Measurements from ENCODE around the gene TP53TG5. TPM values are rescaled to one million over a fixed set of nuclear protein-coding genes. Genes with fewer than 3 reads are reported as not detected.
"Not testable (repeated sequence)": the region's sequence is repeated elsewhere in the genome, so short reads cannot be mapped to it uniquely, and the experiment has no call there.

TP53TG5 gene
- total RNA-seq, 1 donor from 2014 or later: 0.12 TPM

GRCh38 chr20:45355209-45356084, 22.7 kb downstream of the TP53TG5 start:
- Mint-ChIP-seq H3K9me3 (no peaks in the 10 kb centered on the region), H3K4me3 (peak overlapping the region; percentile 82), H3K27me3 (no peaks in the 10 kb centered on the region), H3K4me1 (peaks cover 57% of the 10 kb centered on the region), H3K27ac (peak overlapping the region; percentile 96), H3K36me3 (ENCODE audit: low read depth) (no peaks in the 10 kb centered on the region)
- intact Hi-C loops (cut with micrococcal nuclease): loop anchor here (2.0 to 5.0 kb wide), 4 partner anchors 37 to 437 kb away; partner anchors contain the start of genes DNTTIP1 and WFDC3
- peak; percentile 76 for DNase-seq

GRCh38 chr20:45354423-45355208, 23.5 kb downstream of the TP53TG5 start:
- H3K27ac Mint-ChIP-seq: peak overlapping the region; percentile 96
- H3K4me1 Mint-ChIP-seq: peaks cover 59% of the 10 kb centered on the region
- H3K27me3 Mint-ChIP-seq: no peaks in the 10 kb centered on the region
- intact Hi-C loops (cut with micrococcal nuclease): loop anchor here (2.0 to 5.0 kb wide), 4 partner anchors 36 to 438 kb away; partner anchors contain the start of genes DNTTIP1 and WFDC3
- H3K9me3 Mint-ChIP-seq: no peaks in the 10 kb centered on the region
- H3K4me3 Mint-ChIP-seq: peak overlapping the region; percentile 82
- no peaks in the 10 kb centered on the region for H3K36me3 Mint-ChIP-seq (ENCODE audit: low read depth)
- no peak for DNase-seq

GRCh38 chr20:45353746-45354145, 24.4 kb downstream of the TP53TG5 start:
- no peaks in the 10 kb centered on the region for H3K9me3 Mint-ChIP-seq
- intact Hi-C loops (cut with micrococcal nuclease): loop anchor here (2.0 kb wide), 3 partner anchors 35 to 399 kb away; no protein-coding TSS in a partner anchor
- H3K27me3 Mint-ChIP-seq: no peaks in the 10 kb centered on the region
- no peak for DNase-seq
- peak overlapping the region; percentile 82 for H3K4me3 Mint-ChIP-seq
- H3K4me1 Mint-ChIP-seq: peaks cover 56% of the 10 kb centered on the region
- peak overlapping the region; percentile 96 for H3K27ac Mint-ChIP-seq
- no peaks in the 10 kb centered on the region for H3K36me3 Mint-ChIP-seq (ENCODE audit: low read depth)

GRCh38 chr20:45352729-45353128, 25.4 kb downstream of the TP53TG5 start:
- Mint-ChIP-seq H3K4me3 (no peak overlapping the region), H3K9me3 (no peaks in the 10 kb centered on the region), H3K27ac (no peak overlapping the region), H3K4me1 (peaks cover 51% of the 10 kb centered on the region), H3K36me3 (ENCODE audit: low read depth) (peaks cover 1% of the 10 kb centered on the region), H3K27me3 (no peaks in the 10 kb centered on the region)
- intact Hi-C loops (cut with micrococcal nuclease): no loop called here
- DNase-seq: no peak

GRCh38 chr20:45350795-45351194, 27.3 kb downstream of the TP53TG5 start:
- H3K4me3 Mint-ChIP-seq; H3K27me3 Mint-ChIP-seq; intact Hi-C loops (cut with micrococcal nuclease); H3K27ac Mint-ChIP-seq; DNase-seq; H3K9me3 Mint-ChIP-seq: not testable (repeated sequence)
- H3K36me3 Mint-ChIP-seq (ENCODE audit: low read depth): peaks cover 15% of the 10 kb centered on the region
- H3K4me1 Mint-ChIP-seq: peaks cover 56% of the 10 kb centered on the region

GRCh38 chr20:45350217-45350616, 27.9 kb downstream of the TP53TG5 start:
- H3K4me1 Mint-ChIP-seq: peaks cover 56% of the 10 kb centered on the region
- no peak for DNase-seq
- H3K27ac Mint-ChIP-seq: no peak overlapping the region
- H3K4me3 Mint-ChIP-seq: no peak overlapping the region
- intact Hi-C loops (cut with micrococcal nuclease): no loop called here
- no peaks in the 10 kb centered on the region for H3K27me3 Mint-ChIP-seq
- H3K9me3 Mint-ChIP-seq: no peaks in the 10 kb centered on the region
- peaks cover 20% of the 10 kb centered on the region for H3K36me3 Mint-ChIP-seq (ENCODE audit: low read depth)

- peaks cover 35% of the 10 kb centered on the region for H3K36me3 Mint-ChIP-seq (ENCODE audit: low read depth)
- peak; percentile 91 for DNase-seq
- intact Hi-C loops (cut with micrococcal nuclease): loop anchor here (1.0 kb wide), 1 partner anchor 15 kb away; the partner anchor contains the start of gene SYS1
- H3K4me1 Mint-ChIP-seq: peaks cover 55% of the 10 kb centered on the region
- no peaks in the 10 kb centered on the region for H3K9me3 Mint-ChIP-seq
- H3K27ac Mint-ChIP-seq: peak within 1 kb of the TSS; percentile 88
- peak within 1 kb of the TSS; percentile 92 for H3K4me3 Mint-ChIP-seq
- no peaks in the 10 kb centered on the region for H3K27me3 Mint-ChIP-seq
Measured at GRCh38 chr20:45347936-45348778, 30.0 kb downstream of the TP53TG5 start, which contains the start of gene SDC4. Gene SDC4, minus strand, starts transcription at chr20:45348424. Its CDS starts 40 bp downstream, at chr20:45348384.

- Mint-ChIP-seq H3K9me3 (no peaks in the 10 kb centered on the region), H3K27me3 (no peaks in the 10 kb centered on the region), H3K4me1 (peaks cover 57% of the 10 kb centered on the region), H3K4me3 (peak overlapping the region; percentile 92), H3K36me3 (ENCODE audit: low read depth) (peaks cover 35% of the 10 kb centered on the region), H3K27ac (peak overlapping the region; percentile 86)
- DNase-seq: no peak
- intact Hi-C loops (cut with micrococcal nuclease): no loop called here
Measured at GRCh38 chr20:45347297-45347935, 30.7 kb downstream of the TP53TG5 start.

GRCh38 chr20:45346851-45347250, 31.3 kb downstream of the TP53TG5 start:
- intact Hi-C loops (cut with micrococcal nuclease): no loop called here
- H3K4me3 Mint-ChIP-seq: peak overlapping the region; percentile 92
- H3K36me3 Mint-ChIP-seq (ENCODE audit: low read depth): peaks cover 37% of the 10 kb centered on the region
- no peaks in the 10 kb centered on the region for H3K27me3 Mint-ChIP-seq
- no peaks in the 10 kb centered on the region for H3K9me3 Mint-ChIP-seq
- peaks cover 61% of the 10 kb centered on the region for H3K4me1 Mint-ChIP-seq
- H3K27ac Mint-ChIP-seq: peak overlapping the region; percentile 76
- no peak for DNase-seq

GRCh38 chr20:45346291-45346718, 31.8 kb downstream of the TP53TG5 start:
- peak overlapping the region; percentile 92 for H3K4me3 Mint-ChIP-seq
- H3K27me3 Mint-ChIP-seq: no peaks in the 10 kb centered on the region
- intact Hi-C loops (cut with micrococcal nuclease): no loop called here
- peaks cover 63% of the 10 kb centered on the region for H3K4me1 Mint-ChIP-seq
- H3K9me3 Mint-ChIP-seq: no peaks in the 10 kb centered on the region
- peak; percentile 69 for DNase-seq
- H3K27ac Mint-ChIP-seq: peak overlapping the region; percentile 52
- H3K36me3 Mint-ChIP-seq (ENCODE audit: low read depth): peaks cover 40% of the 10 kb centered on the region

- Mint-ChIP-seq H3K4me3 (peak overlapping the region; percentile 92), H3K27ac (peak overlapping the region; percentile 62), H3K27me3 (no peaks in the 10 kb centered on the region), H3K36me3 (ENCODE audit: low read depth) (peaks cover 48% of the 10 kb centered on the region), H3K4me1 (peaks cover 68% of the 10 kb centered on the region), H3K9me3 (no peaks in the 10 kb centered on the region)
- intact Hi-C loops (cut with micrococcal nuclease): no loop called here
- peak; percentile 59 for DNase-seq
Measured at GRCh38 chr20:45345104-45345936, 32.8 kb downstream of the TP53TG5 start.
